A549 (cell line): Measurements from ENCODE around the gene PSIP1. TPM values are rescaled to one million over a fixed set of nuclear protein-coding genes. Genes with fewer than 3 reads are reported as not detected.
A peak's percentile ranks its signal among the peaks of the same experiment; 100 is the strongest.

Experiments
- ATAC-seq, 2 experiments: fragments of 200-7000 bp in 1 of 2; fragments of >200 bp in 1 of 2; cut with Nextera tagmentation in 1 of 2; cut with Tn5 transposase in 1 of 2; 3 replicates each; pipeline versions ENCODE4 v1.8.0 to v1.9.1; 2018 to 2020; ENCODE audit warnings: mild to moderate bottlenecking in 1 of 2, moderate library complexity in 1 of 2
- CTCF ChIA-PET: fragments of 300-600 bp; sonication (Branson Sonifier 250); formaldehyde crosslinking; extraction: SDS; loops from one replicate; lab custom pipeline; 2021; ENCODE audit warnings: antibody characterized with exemption, inconsistent platforms; lab: Yijun Ruan, JAX
- POLR2A ChIA-PET: fragments of 350-600 bp; formaldehyde crosslinking; extraction: SDS; loops from one replicate; lab custom pipeline; 2021; ENCODE audit warnings: antibody characterized with exemption, inconsistent platforms; lab: Yijun Ruan, JAX
- DNase-seq, 2 experiments: peaks; one replicate each; pipeline versions ENCODE4 v3.0.0 to v3.0.0-alpha.2; 2011 to 2016; ENCODE audit warnings: low read depth in 1 of 2, low spot score in 1 of 2
- FAIRE-seq: peaks from 2 replicates; lab custom pipeline; 2011; peaks lifted over from hg19 to GRCh38; lab: Jason Lieb, UNC
- H3K27ac ChIP-seq, 2 experiments: fragments of >200 bp; sonication (Bioruptor Twin); formaldehyde crosslinking; 3 replicates each; pipeline ENCODE4 v1.5.1; 2016 to 2017
- H3K4me1 ChIP-seq: fragments of >200 bp; sonication (Bioruptor Twin); formaldehyde crosslinking; 3 replicates; pipeline ENCODE4 v1.6.1; 2016
- H3K4me2 ChIP-seq: fragments of >200 bp; sonication (Bioruptor Twin); formaldehyde crosslinking; 3 replicates; pipeline ENCODE4 v1.6.1; 2016
- H3K4me3 ChIP-seq: fragments of >200 bp; sonication (Bioruptor Twin); formaldehyde crosslinking; 3 replicates; pipeline ENCODE4 v1.5.1; 2016
- H3K9me3 ChIP-seq: fragments of >200 bp; sonication (Bioruptor Twin); formaldehyde crosslinking; 3 replicates; pipeline ENCODE4 v1.6.1; 2016
- CBX8 ChIP-seq: fragments of 200-600 bp; sonication (generic); IDR thresholded peaks from 2 replicates; pipeline ENCODE4 v1.6.1; 2016
- CEBPB ChIP-seq, 2 experiments: fragments of >200 bp in 1 of 2; sonication (Bioruptor Twin) in 1 of 2; formaldehyde crosslinking in 1 of 2; IDR thresholded peaks; 2 replicates each; pipeline ENCODE4 v1.6.1; 2012 to 2016
- CHD2 ChIP-seq: fragments of 150-350 bp; IDR thresholded peaks from 2 replicates; pipeline ENCODE4 v1.6.1; 2014; ENCODE audit warnings: low read length; ENCODE audit not compliant: partially characterized antibody
- EHMT2 ChIP-seq: fragments of 200-600 bp; sonication (generic); IDR thresholded peaks from 2 replicates; pipeline ENCODE4 v1.6.1; 2016; ENCODE audit warnings: antibody characterized with exemption, low read depth, mild to moderate bottlenecking, moderate library complexity
- ESRRA ChIP-seq: fragments of 150-350 bp; IDR thresholded peaks from 2 replicates; pipeline ENCODE4 v1.6.1; 2014; ENCODE audit warnings: mild to moderate bottlenecking, low read length, borderline replicate concordance
- FOSB ChIP-seq: fragments of 250-450 bp; sonication (Bioruptor Pico); IDR thresholded peaks from 2 replicates; pipeline ENCODE4 v1.5.0; 2020; ENCODE audit warnings: mild to moderate bottlenecking, moderate library complexity
- FOSL2 ChIP-seq, 2 experiments: fragments of 450-650 bp in 1 of 2; fragments of >200 bp in 1 of 2; sonication (Bioruptor Twin) in 1 of 2; formaldehyde crosslinking; IDR thresholded peaks; 2 replicates each; pipeline versions ENCODE4 v1.5.0 to v1.6.1; 2016 to 2020; ENCODE audit warnings: mild to moderate bottlenecking in 1 of 2, moderate library complexity in 1 of 2
- GATA3 ChIP-seq: IDR thresholded peaks from 2 replicates; pipeline ENCODE4 v1.6.1; 2012; ENCODE audit warnings: borderline replicate concordance
- HDAC2 ChIP-seq: fragments of 200-600 bp; sonication (generic); IDR thresholded peaks from 2 replicates; pipeline ENCODE4 v1.6.1; 2016
- HOXB13 ChIP-seq: fragments of 250-450 bp; sonication (Bioruptor Pico); IDR thresholded peaks from 2 replicates; pipeline ENCODE4 v1.5.0; 2020; ENCODE audit warnings: low read depth, mild to moderate bottlenecking, moderate library complexity
- HOXB5 ChIP-seq: fragments of 250-450 bp; sonication (Bioruptor Pico); IDR thresholded peaks from 2 replicates; pipeline ENCODE4 v1.5.0; 2020; ENCODE audit warnings: mild to moderate bottlenecking, moderate library complexity
- JUNB ChIP-seq: fragments of >200 bp; sonication (Bioruptor Twin); formaldehyde crosslinking; IDR thresholded peaks from 2 replicates; pipeline ENCODE4 v1.6.1; 2016
- KDM5A ChIP-seq: fragments of 200-600 bp; sonication (generic); IDR thresholded peaks from 2 replicates; pipeline ENCODE4 v1.6.1; 2016; ENCODE audit warnings: antibody characterized with exemption, mild to moderate bottlenecking
- NFE2L2 ChIP-seq: fragments of 150-350 bp; conservative IDR thresholded peaks from 2 replicates; pipeline ENCODE4 v1.6.1; 2014; ENCODE audit warnings: low read length
- POLR2A ChIP-seq: IDR thresholded peaks from 2 replicates; pipeline ENCODE4 v1.6.1; 2012; ENCODE audit warnings: mild to moderate bottlenecking, low read length
- RARB ChIP-seq: fragments of 250-450 bp; sonication (Bioruptor Pico); IDR thresholded peaks from 2 replicates; pipeline ENCODE4 v1.8.0; 2021; ENCODE audit warnings: mild to moderate bottlenecking, moderate library complexity
- RCOR1 ChIP-seq: fragments of 150-350 bp; IDR thresholded peaks from 2 replicates; pipeline ENCODE4 v1.6.1; 2014; ENCODE audit warnings: antibody characterized with exemption, low read length, low read depth
- RFX5 ChIP-seq: fragments of 450-650 bp; IDR thresholded peaks from 2 replicates; pipeline ENCODE4 v1.7.1; 2014; ENCODE audit warnings: antibody characterized with exemption, mild to moderate bottlenecking, moderate library complexity
- SMC3 ChIP-seq: fragments of >200 bp; sonication (Bioruptor Twin); formaldehyde crosslinking; IDR thresholded peaks from 3 replicates; pipeline ENCODE4 v1.6.1; 2018; ENCODE audit warnings: inconsistent platforms
- SREBF2 ChIP-seq: fragments of 450-650 bp; IDR thresholded peaks from 2 replicates; pipeline ENCODE4 v1.6.1; 2014; ENCODE audit warnings: mild to moderate bottlenecking, moderate library complexity
- TFCP2L1 ChIP-seq: fragments of 250-450 bp; sonication (Bioruptor Pico); IDR thresholded peaks from 2 replicates; pipeline ENCODE4 v1.5.0; 2021; ENCODE audit warnings: mild to moderate bottlenecking
- ZC3H11A ChIP-seq: fragments of 450-650 bp; IDR thresholded peaks from 2 replicates; pipeline ENCODE4 v1.6.1; 2014; ENCODE audit warnings: antibody characterized with exemption, mild to moderate bottlenecking
- ZSCAN20 ChIP-seq: fragments of 250-450 bp; sonication (Bioruptor Pico); IDR thresholded peaks from 2 replicates; pipeline ENCODE4 v1.8.0; 2022; ENCODE audit warnings: mild to moderate bottlenecking, moderate library complexity
- WGBS: methylation state at CpG from one replicate; pipeline ENCODE4 v1.1.6; 2017; ENCODE audit errors: missing lambda C conversion rate; 5-methylcytosine and 5-hydroxymethylcytosine counted together
- polyA plus RNA-seq, 4 experiments: library from polyadenylated mRNA; depleted of rRNA in 3 of 4; stranded (reverse); fragments of >200 nt; fragmentation: RNase III in 1 of 4; extraction: RNeasy Plus Mini Kit Qiagen cat#74134 plus additional on column Dnase treatment in 1 of 4; gene quantifications; 2 replicates in 3 of 4; 3 replicates in 1 of 4; pipeline ENCODE4 v1.2.3, GENCODE V29; 2011 to 2017
- TF ChIP-seq, protein P1 (sequence below): fragments of 250-450 bp; sonication (Bioruptor Pico); IDR thresholded peaks from 2 replicates; pipeline ENCODE4 v1.5.0; 2020; ENCODE audit warnings: low read depth, mild to moderate bottlenecking, moderate library complexity
- TF ChIP-seq, protein P2 (sequence below): fragments of >200 bp; sonication (Bioruptor Twin); formaldehyde crosslinking; IDR thresholded peaks from 3 replicates; pipeline ENCODE4 v1.6.1; 2016
- TF ChIP-seq, protein P3 (sequence below): fragments of 150-350 bp; IDR thresholded peaks from 2 replicates; pipeline ENCODE4 v1.6.1; 2014; ENCODE audit warnings: low read depth, mild to moderate bottlenecking, low read length
- TF ChIP-seq, protein P4 (sequence below): IDR thresholded peaks from 2 replicates; pipeline ENCODE4 v1.6.1; 2012; ENCODE audit warnings: low read depth, borderline replicate concordance
- TF ChIP-seq, protein P5 (sequence below): IDR thresholded peaks from 2 replicates; pipeline ENCODE4 v1.6.1; 2012
- TF ChIP-seq, protein P6 (sequence below): fragments of 450-650 bp; IDR thresholded peaks from 2 replicates; pipeline ENCODE4 v1.6.1; 2014; ENCODE audit warnings: antibody characterized with exemption

PSIP1 gene
- polyA plus RNA-seq, 2 of the 4 experiments (the other 2 are of a cell fraction): 84.2 to 119 TPM

DNA sequence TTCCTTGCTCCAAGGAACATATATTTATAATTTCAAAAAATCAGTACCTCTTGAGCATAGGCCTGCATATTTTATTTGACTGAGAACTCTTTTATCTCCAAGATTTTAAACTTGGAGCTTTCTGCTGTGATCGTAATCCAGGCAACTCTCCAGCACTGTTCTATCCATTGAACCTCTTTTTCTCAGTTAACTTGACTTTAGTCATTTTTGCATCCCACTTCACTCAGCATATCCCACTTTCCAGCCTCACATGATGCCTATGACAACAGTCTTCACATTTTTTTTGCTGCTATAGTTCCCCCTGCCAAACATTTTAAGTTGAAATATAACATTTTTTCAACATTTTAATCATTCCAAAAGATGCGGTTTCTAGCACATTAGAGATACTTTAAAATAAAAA, 9.1 kb upstream of the PSIP1 start:
- CTCF ChIA-PET: interaction anchor here (0.8 kb wide), 1 partner anchor 10 kb away, joined by 3 read pairs; no protein-coding TSS in a partner anchor
- FAIRE-seq: no peak

DNA sequence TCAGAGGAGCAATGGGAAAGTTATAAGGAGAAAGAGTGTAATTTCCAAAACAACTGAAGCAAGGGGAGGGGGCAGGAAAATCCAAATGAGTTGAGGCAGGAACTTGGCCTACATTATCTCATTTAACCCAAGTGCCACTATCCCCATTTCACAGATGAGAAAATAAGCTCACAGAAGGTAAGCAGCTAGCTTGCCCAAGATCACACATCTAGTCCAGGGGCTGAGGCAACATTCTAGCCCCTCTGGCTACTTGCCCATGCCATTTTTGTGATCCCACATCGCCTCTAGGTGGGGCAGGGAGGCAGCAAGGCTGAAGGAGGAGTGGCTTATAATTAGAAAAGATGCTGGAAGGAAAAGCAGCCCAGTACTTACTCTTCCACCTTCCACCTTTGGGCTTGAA, 2.6 kb upstream of the PSIP1 start:
- ChIA-PET CTCF (interaction anchor here (0.7 to 2.0 kb wide), 5 partner anchors 11 to 141 kb away, joined by 3 to 11 read pairs (median 3); no protein-coding TSS in a partner anchor), POLR2A (interaction anchor here (1.4 kb wide), 1 partner anchor 40 kb away, joined by 8 read pairs; the partner anchor contains the start of gene CCDC171)
- Histone ChIP-seq H3K9me3 (no peaks in the 10 kb centered on the region), H3K4me2 (no peak overlapping the region), H3K4me3 (no peak overlapping the region), H3K4me1 (peaks cover 22% of the 10 kb centered on the region), H3K27ac (no peak overlapping the region)
- ATAC-seq (peak in 1 of 2 experiments; percentile 34; a peak in 3 of 6 replicates), FAIRE-seq (no peak), DNase-seq (peak; percentile 21 to 53)
- no peak for TF ChIP-seq KDM5A
- no peak for TF ChIP-seq HOXB5 (CRISPR knock-in tag)
- no peak for TF ChIP-seq RCOR1
- TF ChIP-seq, protein P1, sequence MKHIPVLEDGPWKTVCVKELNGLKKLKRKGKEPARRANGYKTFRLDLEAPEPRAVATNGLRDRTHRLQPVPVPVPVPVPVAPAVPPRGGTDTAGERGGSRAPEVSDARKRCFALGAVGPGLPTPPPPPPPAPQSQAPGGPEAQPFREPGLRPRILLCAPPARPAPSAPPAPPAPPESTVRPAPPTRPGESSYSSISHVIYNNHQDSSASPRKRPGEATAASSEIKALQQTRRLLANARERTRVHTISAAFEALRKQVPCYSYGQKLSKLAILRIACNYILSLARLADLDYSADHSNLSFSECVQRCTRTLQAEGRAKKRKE (CRISPR knock-in tag): no peak
- no peak for TF ChIP-seq ESRRA
- no peak for TF ChIP-seq POLR2A
- TF ChIP-seq, protein P2, sequence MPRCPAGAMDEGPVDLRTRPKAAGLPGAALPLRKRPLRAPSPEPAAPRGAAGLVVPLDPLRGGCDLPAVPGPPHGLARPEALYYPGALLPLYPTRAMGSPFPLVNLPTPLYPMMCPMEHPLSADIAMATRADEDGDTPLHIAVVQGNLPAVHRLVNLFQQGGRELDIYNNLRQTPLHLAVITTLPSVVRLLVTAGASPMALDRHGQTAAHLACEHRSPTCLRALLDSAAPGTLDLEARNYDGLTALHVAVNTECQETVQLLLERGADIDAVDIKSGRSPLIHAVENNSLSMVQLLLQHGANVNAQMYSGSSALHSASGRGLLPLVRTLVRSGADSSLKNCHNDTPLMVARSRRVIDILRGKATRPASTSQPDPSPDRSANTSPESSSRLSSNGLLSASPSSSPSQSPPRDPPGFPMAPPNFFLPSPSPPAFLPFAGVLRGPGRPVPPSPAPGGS: no peak
- WGBS: 13% methylated on average over 1 of the region's 1 CpG

More for the DNA sequence above, 9.1 kb upstream of the PSIP1 start:
- Histone ChIP-seq H3K4me2 (no peak overlapping the region), H3K27ac (no peak overlapping the region), H3K4me1 (no peaks in the 10 kb centered on the region), H3K9me3 (no peaks in the 10 kb centered on the region), H3K4me3 (no peak overlapping the region)
- 80% methylated on average over 2 of the region's 2 CpGs for WGBS
- no peak for ATAC-seq
- DNase-seq: no peak
- TF ChIP-seq EHMT2: no peak
- TF ChIP-seq RFX5: no peak
- no peak for TF ChIP-seq JUNB
- TF ChIP-seq GATA3: no peak
- TF ChIP-seq NFE2L2: no peak
- no peak for TF ChIP-seq ZSCAN20 (CRISPR knock-in tag)
- TF ChIP-seq RARB: no peak
- no peak for TF ChIP-seq ZC3H11A
- TF ChIP-seq, protein P3, sequence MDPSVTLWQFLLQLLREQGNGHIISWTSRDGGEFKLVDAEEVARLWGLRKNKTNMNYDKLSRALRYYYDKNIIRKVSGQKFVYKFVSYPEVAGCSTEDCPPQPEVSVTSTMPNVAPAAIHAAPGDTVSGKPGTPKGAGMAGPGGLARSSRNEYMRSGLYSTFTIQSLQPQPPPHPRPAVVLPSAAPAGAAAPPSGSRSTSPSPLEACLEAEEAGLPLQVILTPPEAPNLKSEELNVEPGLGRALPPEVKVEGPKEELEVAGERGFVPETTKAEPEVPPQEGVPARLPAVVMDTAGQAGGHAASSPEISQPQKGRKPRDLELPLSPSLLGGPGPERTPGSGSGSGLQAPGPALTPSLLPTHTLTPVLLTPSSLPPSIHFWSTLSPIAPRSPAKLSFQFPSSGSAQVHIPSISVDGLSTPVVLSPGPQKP: no peak
- TF ChIP-seq RCOR1: no peak
- no peak for TF ChIP-seq HOXB5 (CRISPR knock-in tag)
- TF ChIP-seq, protein P4, sequence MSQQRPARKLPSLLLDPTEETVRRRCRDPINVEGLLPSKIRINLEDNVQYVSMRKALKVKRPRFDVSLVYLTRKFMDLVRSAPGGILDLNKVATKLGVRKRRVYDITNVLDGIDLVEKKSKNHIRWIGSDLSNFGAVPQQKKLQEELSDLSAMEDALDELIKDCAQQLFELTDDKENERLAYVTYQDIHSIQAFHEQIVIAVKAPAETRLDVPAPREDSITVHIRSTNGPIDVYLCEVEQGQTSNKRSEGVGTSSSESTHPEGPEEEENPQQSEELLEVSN: no peak
- no peak for TF ChIP-seq TFCP2L1 (CRISPR knock-in tag)
- no peak for TF ChIP-seq POLR2A
- POLR2A ChIA-PET: no interaction called here

DNA sequence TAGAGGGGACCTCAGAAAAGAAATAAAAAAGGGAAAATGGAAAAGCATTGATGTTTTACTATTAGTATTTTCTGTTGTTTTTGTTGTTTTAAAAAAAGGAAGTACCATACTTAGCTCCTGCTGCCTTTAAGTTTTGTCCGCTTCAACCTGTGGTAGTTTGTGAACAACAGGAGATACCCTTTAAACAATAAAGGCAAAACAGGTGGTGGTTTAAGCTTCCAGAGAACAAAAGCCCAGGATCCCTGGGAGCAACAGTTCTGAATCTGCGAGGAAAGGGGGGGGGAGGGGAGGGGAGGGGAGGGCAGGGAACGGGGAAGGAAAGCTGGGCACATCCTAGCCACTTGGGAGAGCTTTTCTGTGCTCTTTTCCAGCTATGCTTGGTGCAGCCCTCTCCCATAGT, 2.1 kb upstream of the PSIP1 start:
- POLR2A ChIA-PET: interaction anchor here (1.3 to 1.4 kb wide), 2 partner anchors 30 to 40 kb away, joined by 3 to 8 read pairs; partner anchors contain the start of gene CCDC171

More for the DNA sequence above, 2.1 kb upstream of the PSIP1 start:
- Histone ChIP-seq H3K27ac (no peak overlapping the region), H3K4me3 (no peak overlapping the region)
- DNase-seq: no peak
- FAIRE-seq: no peak
- TF ChIP-seq SREBF2: no peak
- no peak for TF ChIP-seq JUNB
- TF ChIP-seq, protein P5, sequence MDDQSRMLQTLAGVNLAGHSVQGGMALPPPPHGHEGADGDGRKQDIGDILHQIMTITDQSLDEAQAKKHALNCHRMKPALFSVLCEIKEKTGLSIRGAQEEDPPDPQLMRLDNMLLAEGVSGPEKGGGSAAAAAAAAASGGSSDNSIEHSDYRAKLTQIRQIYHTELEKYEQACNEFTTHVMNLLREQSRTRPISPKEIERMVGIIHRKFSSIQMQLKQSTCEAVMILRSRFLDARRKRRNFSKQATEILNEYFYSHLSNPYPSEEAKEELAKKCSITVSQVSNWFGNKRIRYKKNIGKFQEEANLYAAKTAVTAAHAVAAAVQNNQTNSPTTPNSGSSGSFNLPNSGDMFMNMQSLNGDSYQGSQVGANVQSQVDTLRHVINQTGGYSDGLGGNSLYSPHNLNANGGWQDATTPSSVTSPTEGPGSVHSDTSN: no peak
- TF ChIP-seq HDAC2: no peak
- no peak for TF ChIP-seq ZSCAN20 (CRISPR knock-in tag)
- TF ChIP-seq, protein P6, sequence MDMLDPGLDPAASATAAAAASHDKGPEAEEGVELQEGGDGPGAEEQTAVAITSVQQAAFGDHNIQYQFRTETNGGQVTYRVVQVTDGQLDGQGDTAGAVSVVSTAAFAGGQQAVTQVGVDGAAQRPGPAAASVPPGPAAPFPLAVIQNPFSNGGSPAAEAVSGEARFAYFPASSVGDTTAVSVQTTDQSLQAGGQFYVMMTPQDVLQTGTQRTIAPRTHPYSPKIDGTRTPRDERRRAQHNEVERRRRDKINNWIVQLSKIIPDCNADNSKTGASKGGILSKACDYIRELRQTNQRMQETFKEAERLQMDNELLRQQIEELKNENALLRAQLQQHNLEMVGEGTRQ: no peak
- TF ChIP-seq KDM5A: no peak
- TF ChIP-seq RARB: no peak
- TF ChIP-seq CEBPB (IDR thresholded peaks at IDR 0.05): no peak
- no peak for TF ChIP-seq CBX8
- no peak for TF ChIP-seq CHD2
- TF ChIP-seq RFX5: no peak
- TF ChIP-seq FOSL2 (IDR thresholded peaks at IDR 0.05): no peak
- no peak for TF ChIP-seq FOSL2 (CRISPR knock-in tag; IDR thresholded peaks at IDR 0.05)
- no peak for TF ChIP-seq POLR2A
- TF ChIP-seq FOSB (CRISPR knock-in tag): no peak
- no peak for TF ChIP-seq HOXB13 (CRISPR knock-in tag)
- no peak for TF ChIP-seq SMC3
- TF ChIP-seq, all 56 proteins: peak for 0
- 85% methylated on average over 2 of the region's 3 CpGs for WGBS
- CTCF ChIA-PET: interaction anchor here (0.7 to 2.0 kb wide), 6 partner anchors 12 to 141 kb away, joined by 3 to 11 read pairs (median 3); no protein-coding TSS in a partner anchor
- no peak for ATAC-seq
- no peaks in the 10 kb centered on the region for H3K9me3 ChIP-seq
- no peak overlapping the region for H3K4me2 ChIP-seq
- peaks cover 22% of the 10 kb centered on the region for H3K4me1 ChIP-seq
